Cardiac septum (tissue), 1 donor: ENCODE data around the gene DENND1A. TPM values are rescaled to one million over a fixed set of nuclear protein-coding genes. Genes with fewer than 3 reads are reported as not detected.

Source experiments
- DNase-seq: peaks from one replicate; pipeline ENCODE4 v3.0.0-alpha.2; 2020; ENCODE audit warnings: low spot score
- intact Hi-C: fragments of 100-400 bp; cut with DNase I; formaldehyde crosslinking; loops from one replicate; pipeline ENCODE4 v1.14.0; 2022
- total RNA-seq: library from RNA; stranded (reverse); fragmentation: NEBNext Ultra II Directional; extraction: Animal tissue kit (Norgen Biotek cat#: 25700); gene quantifications from one replicate; pipeline ENCODE4 v1.2.1, GENCODE V29; 2021
- donor health status: DM: no; HTN: no; CAD: no.

The DENND1A gene
- total RNA-seq, 1 donor from 2014 or later = 16.0 TPM

- DNase-seq = no peak
- intact Hi-C loops = no loop called here
Measured at GRCh38 chr9:123614306-123615263, 315.3 kb downstream of the DENND1A start.

GRCh38 chr9:123611226-123611625 is 318.7 kb downstream of the DENND1A start:
- DNase-seq = no peak
- intact Hi-C loops = no loop called here

- intact Hi-C loops = no loop called here
- DNase-seq = no peak
Measured at GRCh38 chr9:123609844-123610243, 320.1 kb downstream of the DENND1A start.

GRCh38 chr9:123608104-123608503 is 321.8 kb downstream of the DENND1A start:
- no peak for DNase-seq
- intact Hi-C loops = no loop called here

- DNase-seq = no peak
- intact Hi-C loops = no loop called here
Measured at GRCh38 chr9:123607479-123607878, 322.4 kb downstream of the DENND1A start.

- intact Hi-C loops = no loop called here
- DNase-seq = no peak
Measured at GRCh38 chr9:123606141-123606540, 323.8 kb downstream of the DENND1A start.

GRCh38 chr9:123605286-123605685 is 324.6 kb downstream of the DENND1A start:
- no peak for DNase-seq
- intact Hi-C loops = no loop called here

GRCh38 chr9:123604861-123605260 is 325.1 kb downstream of the DENND1A start:
- intact Hi-C loops = no loop called here
- no peak for DNase-seq

GRCh38 chr9:123601828-123602227 is 328.1 kb downstream of the DENND1A start:
- DNase-seq = no peak
- intact Hi-C loops = no loop called here

- DNase-seq = no peak
- intact Hi-C loops = no loop called here
Measured at GRCh38 chr9:123599781-123600180, 330.1 kb downstream of the DENND1A start.

GRCh38 chr9:123597876-123598556 is 331.9 kb downstream of the DENND1A start:
- intact Hi-C loops = no loop called here
- no peak for DNase-seq

GRCh38 chr9:123597048-123597447 is 332.9 kb downstream of the DENND1A start:
- intact Hi-C loops = no loop called here
- DNase-seq = no peak

- intact Hi-C loops = no loop called here
- no peak for DNase-seq
Measured at GRCh38 chr9:123591283-123591682, 338.6 kb downstream of the DENND1A start.

GRCh38 chr9:123590499-123590898 is 339.4 kb downstream of the DENND1A start:
- intact Hi-C loops = no loop called here
- DNase-seq = no peak

- intact Hi-C loops = no loop called here
Measured at GRCh38 chr9:123589361-123590239, 340.3 kb downstream of the DENND1A start.

GRCh38 chr9:123586275-123586674 is 343.7 kb downstream of the DENND1A start:
- no peak for DNase-seq
- intact Hi-C loops = no loop called here

More at GRCh38 chr9:123589361-123590239, 340.3 kb downstream of the DENND1A start:
- no peak for DNase-seq

- intact Hi-C loops = no loop called here
- no peak for DNase-seq
Measured at GRCh38 chr9:123584202-123585176, 345.4 kb downstream of the DENND1A start.

GRCh38 chr9:123583646-123584045 is 346.3 kb downstream of the DENND1A start:
- intact Hi-C loops = no loop called here
- DNase-seq = no peak

- intact Hi-C loops = loop anchor here (10.0 kb wide), 1 partner anchor 264 kb away; no protein-coding TSS in a partner anchor
- DNase-seq = no peak
Measured at GRCh38 chr9:123571240-123571639, 358.7 kb downstream of the DENND1A start.
